OCI-LY3 (cell line): ENCODE data around the gene SMAP2.

Experiments
- H2AFZ ChIP-seq: fragments of 200-600, 300-600 bp; shearing (Covaris generic); 2 replicates; pipeline ENCODE4 v1.6.0; 2014; ENCODE audit warnings: antibody characterized with exemption, low read depth, low read length
- H3K27ac ChIP-seq: fragments of 200-600, 300-600 bp; sonication (generic); 2 replicates; pipeline ENCODE4 v1.5.1; 2014; ENCODE audit warnings: mild to moderate bottlenecking, low read length, moderate library complexity, mixed read lengths
- H3K27me3 ChIP-seq: fragments of 200-600, 300-600 bp; sonication (generic); 2 replicates; pipeline ENCODE4 v1.6.1; 2014; ENCODE audit warnings: low read depth, low read length, mixed read lengths
- H3K36me3 ChIP-seq: fragments of 200-600, 300-600 bp; sonication (generic); replicated peaks from 2 replicates; pipeline ENCODE3; 2014; ENCODE audit warnings: low read depth, low read length, mixed read lengths
- H3K4me1 ChIP-seq: fragments of 300-600, 200-600 bp; sonication (generic); 2 replicates; pipeline ENCODE4 v1.6.1; 2014; ENCODE audit warnings: low read length, mixed read lengths
- H3K4me2 ChIP-seq: fragments of 200-600, 300-600 bp; sonication (generic); 2 replicates; pipeline ENCODE4 v1.6.1; 2014; ENCODE audit warnings: low read length, mixed read lengths
- H3K4me3 ChIP-seq: fragments of 300-600, 200-600 bp; sonication (generic); 2 replicates; pipeline ENCODE4 v1.5.1; 2014; ENCODE audit warnings: antibody characterized with exemption, mild to moderate bottlenecking, low read length, moderate library complexity
- H3K79me2 ChIP-seq: fragments of 300-600, 200-600 bp; shearing (Covaris generic); 2 replicates; pipeline ENCODE4 v1.6.1; 2014; ENCODE audit warnings: mild to moderate bottlenecking, low read length, mixed read lengths
- H3K9ac ChIP-seq: fragments of 300-600, 200-600 bp; shearing (Covaris generic); 2 replicates; pipeline ENCODE4 v1.6.0; 2014; ENCODE audit warnings: mild to moderate bottlenecking, low read length, moderate library complexity
- H3K9me3 ChIP-seq: fragments of 200-600, 300-600 bp; shearing (Covaris generic); 2 replicates; pipeline ENCODE4 v1.6.1; 2014; ENCODE audit warnings: low read length, mixed read lengths; ENCODE audit not compliant: insufficient read depth
- H4K20me1 ChIP-seq: fragments of 200-600, 300-600 bp; sonication (generic); 2 replicates; pipeline ENCODE4 v1.6.1; 2016; ENCODE audit warnings: low read length, mixed read lengths; ENCODE audit not compliant: insufficient read depth
- CTCF ChIP-seq: fragments of 200-600, 300-600 bp; sonication (generic); IDR thresholded peaks from 2 replicates; pipeline ENCODE4 v1.5.1; 2014; ENCODE audit warnings: antibody characterized with exemption, low read length, low read depth
- EZH2phosphoT487 ChIP-seq: fragments of 200-600 bp; shearing (Covaris generic); IDR thresholded peaks from 2 replicates; pipeline ENCODE4 v1.6.1; 2018; ENCODE audit warnings: antibody characterized with exemption, mixed run types, low read depth

SMAP2 gene

GRCh38 chr1:40392221-40392620 lies 18.7 kb downstream of the SMAP2 start:
- peak overlapping the region; percentile 20 for H3K4me2 ChIP-seq
- H3K27ac ChIP-seq, result peak overlapping the region; percentile 15; the same call in 1 of the 2 replicates
- no peak overlapping the region for H2AFZ ChIP-seq
- no peak overlapping the region for H3K9ac ChIP-seq
- no peaks in the 10 kb centered on the region for H4K20me1 ChIP-seq
- peaks cover 96% of the 10 kb centered on the region for H3K79me2 ChIP-seq
- H3K4me1 ChIP-seq, result peaks cover 78% of the 10 kb centered on the region
- no peak overlapping the region for H3K4me3 ChIP-seq
- H3K9me3 ChIP-seq, result no peaks in the 10 kb centered on the region
- H3K36me3 ChIP-seq, result peaks cover 11% of the 10 kb centered on the region
- no peaks in the 10 kb centered on the region for H3K27me3 ChIP-seq
- TF ChIP-seq CTCF, result no peak
- no peak for TF ChIP-seq EZH2phosphoT487

- no peak overlapping the region for H2AFZ ChIP-seq
- TF ChIP-seq CTCF (no peak), EZH2phosphoT487 (no peak)
- no peaks in the 10 kb centered on the region for H4K20me1 ChIP-seq
- H3K36me3 ChIP-seq, result peaks cover 11% of the 10 kb centered on the region
- no peaks in the 10 kb centered on the region for H3K9me3 ChIP-seq
- H3K4me2 ChIP-seq, result no peak overlapping the region
- H3K9ac ChIP-seq, result no peak overlapping the region
- H3K27ac ChIP-seq, result no peak overlapping the region
- H3K27me3 ChIP-seq, result no peaks in the 10 kb centered on the region
- peaks cover 81% of the 10 kb centered on the region for H3K4me1 ChIP-seq
- no peak overlapping the region for H3K4me3 ChIP-seq
- H3K79me2 ChIP-seq, result peaks cover 96% of the 10 kb centered on the region
These were observed 19.6 kb downstream of the SMAP2 start for GRCh38 chr1:40393173-40393572.

GRCh38 chr1:40394491-40395172 lies 21.1 kb downstream of the SMAP2 start:
- H4K20me1 ChIP-seq, result no peaks in the 10 kb centered on the region
- peaks cover 97% of the 10 kb centered on the region for H3K79me2 ChIP-seq
- peaks cover 9% of the 10 kb centered on the region for H3K36me3 ChIP-seq
- H3K27me3 ChIP-seq, result no peaks in the 10 kb centered on the region
- H3K27ac ChIP-seq, result peak overlapping the region; percentile 56
- no peak for TF ChIP-seq CTCF
- no peak for TF ChIP-seq EZH2phosphoT487
- H3K9me3 ChIP-seq, result no peaks in the 10 kb centered on the region
- no peak overlapping the region for H2AFZ ChIP-seq
- peak overlapping the region; percentile 33 for H3K4me2 ChIP-seq
- peaks cover 85% of the 10 kb centered on the region for H3K4me1 ChIP-seq
- H3K9ac ChIP-seq, result peak overlapping the region; percentile 19; the same call in 1 of the 2 replicates
- no peak overlapping the region for H3K4me3 ChIP-seq

- H3K4me1 ChIP-seq, result peaks cover 85% of the 10 kb centered on the region
- H4K20me1 ChIP-seq, result no peaks in the 10 kb centered on the region
- peak overlapping the region; percentile 33 for H3K4me2 ChIP-seq
- H3K27ac ChIP-seq, result peak overlapping the region; percentile 56
- TF ChIP-seq EZH2phosphoT487 (no peak), CTCF (no peak)
- H3K27me3 ChIP-seq, result no peaks in the 10 kb centered on the region
- H3K9ac ChIP-seq, result no peak overlapping the region
- no peak overlapping the region for H3K4me3 ChIP-seq
- H3K36me3 ChIP-seq, result peaks cover 5% of the 10 kb centered on the region
- H3K79me2 ChIP-seq, result peaks cover 94% of the 10 kb centered on the region
- no peaks in the 10 kb centered on the region for H3K9me3 ChIP-seq
- no peak overlapping the region for H2AFZ ChIP-seq
These were observed 22.0 kb downstream of the SMAP2 start for GRCh38 chr1:40395190-40396175.
